ENCODE measurements around the gene PRKCB. TPM values are rescaled to one million over a fixed set of nuclear protein-coding genes. Genes with fewer than 3 reads are reported as not detected.

Gene PRKCB
- total RNA-seq, 1 experiment from 2014 or later, result not detected

GRCh38 chr16:23796941-23797340, 38.8 kb upstream of the PRKCB start:
- H3K27me3 Mint-ChIP-seq (ENCODE audit: insufficient read depth, unreplicated experiment), result no peaks in the 10 kb centered on the region
- TF ChIP-seq, protein P1, sequence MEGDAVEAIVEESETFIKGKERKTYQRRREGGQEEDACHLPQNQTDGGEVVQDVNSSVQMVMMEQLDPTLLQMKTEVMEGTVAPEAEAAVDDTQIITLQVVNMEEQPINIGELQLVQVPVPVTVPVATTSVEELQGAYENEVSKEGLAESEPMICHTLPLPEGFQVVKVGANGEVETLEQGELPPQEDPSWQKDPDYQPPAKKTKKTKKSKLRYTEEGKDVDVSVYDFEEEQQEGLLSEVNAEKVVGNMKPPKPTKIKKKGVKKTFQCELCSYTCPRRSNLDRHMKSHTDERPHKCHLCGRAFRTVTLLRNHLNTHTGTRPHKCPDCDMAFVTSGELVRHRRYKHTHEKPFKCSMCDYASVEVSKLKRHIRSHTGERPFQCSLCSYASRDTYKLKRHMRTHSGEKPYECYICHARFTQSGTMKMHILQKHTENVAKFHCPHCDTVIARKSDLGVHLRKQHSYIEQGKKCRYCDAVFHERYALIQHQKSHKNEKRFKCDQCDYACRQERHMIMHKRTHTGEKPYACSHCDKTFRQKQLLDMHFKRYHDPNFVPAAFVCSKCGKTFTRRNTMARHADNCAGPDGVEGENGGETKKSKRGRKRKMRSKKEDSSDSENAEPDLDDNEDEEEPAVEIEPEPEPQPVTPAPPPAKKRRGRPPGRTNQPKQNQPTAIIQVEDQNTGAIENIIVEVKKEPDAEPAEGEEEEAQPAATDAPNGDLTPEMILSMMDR (IDR thresholded peaks at IDR 0.05; ENCODE audit: unreplicated experiment), result no peak
- H3K36me3 Mint-ChIP-seq (ENCODE audit: insufficient read depth, unreplicated experiment), result no peaks in the 10 kb centered on the region

GRCh38 chr16:23801378-23801777, 34.4 kb upstream of the PRKCB start:
- peak; percentile 70 for DNase-seq (ENCODE audit: unreplicated experiment)
- no TSS peak for BruUV-seq (replicated peaks)

More at GRCh38 chr16:23796941-23797340, 38.8 kb upstream of the PRKCB start:
- no peak for DNase-seq (ENCODE audit: unreplicated experiment)
- Mint-ChIP-seq H3K9me3 (ENCODE audit: unreplicated experiment) (no peaks in the 10 kb centered on the region), H3K4me1 (ENCODE audit: insufficient read depth, unreplicated experiment) (no peaks in the 10 kb centered on the region), H3K4me3 (ENCODE audit: unreplicated experiment) (no peak overlapping the region), H3K27ac (ENCODE audit: low read depth, unreplicated experiment) (no peak overlapping the region)
- ChIA-PET POLR2A (interaction anchor here (0.7 kb wide), 1 partner anchor 31 kb away, joined by 3 read pairs; no protein-coding TSS in a partner anchor), CTCF (interaction anchor here (0.5 to 2.5 kb wide), 10 partner anchors 10 to 475 kb away, joined by 3 to 15 read pairs (median 4); no protein-coding TSS in a partner anchor)
- intact Hi-C loops (cut with micrococcal nuclease), result no loop called here
- BruUV-seq (replicated peaks), result no TSS peak

DNA sequence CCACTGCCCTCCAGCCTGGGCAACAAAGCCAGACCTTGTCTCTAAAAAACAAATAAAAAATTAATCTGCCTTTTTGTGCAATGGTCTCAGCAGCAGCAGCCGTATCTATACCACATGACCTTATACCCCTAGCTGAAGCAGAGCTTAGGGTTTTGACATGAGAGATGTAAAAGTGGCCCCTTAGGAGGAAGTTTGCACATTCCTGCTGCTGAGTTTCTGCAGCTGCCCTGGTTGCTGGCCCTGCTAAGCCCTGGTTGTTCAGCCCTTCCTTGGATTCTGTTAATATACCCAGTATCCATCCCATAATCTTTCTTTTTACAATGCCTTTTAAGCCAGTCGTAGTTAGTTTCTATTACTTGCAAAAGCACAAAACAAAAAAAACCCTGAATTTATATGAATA, 33.0 kb upstream of the PRKCB start:
- POLR2A ChIA-PET, result interaction anchor here (0.6 to 1.1 kb wide), 4 partner anchors 18 to 648 kb away, joined by 3 to 7 read pairs (median 4); no protein-coding TSS in a partner anchor
- TF ChIP-seq, protein P1 (IDR thresholded peaks at IDR 0.05; ENCODE audit: unreplicated experiment), result no peak
- CTCF ChIA-PET, result interaction anchor here (0.6 to 10.0 kb wide), 37 partner anchors 11 to 701 kb away, joined by 3 to 248 read pairs (median 4); no protein-coding TSS in a partner anchor

More at GRCh38 chr16:23801378-23801777, 34.4 kb upstream of the PRKCB start:
- POLR2A ChIA-PET, result interaction anchor here (0.9 kb wide), 1 partner anchor 209 kb away, joined by 3 read pairs; no protein-coding TSS in a partner anchor
- Mint-ChIP-seq H3K9me3 (ENCODE audit: unreplicated experiment) (no peaks in the 10 kb centered on the region), H3K36me3 (ENCODE audit: insufficient read depth, unreplicated experiment) (no peaks in the 10 kb centered on the region), H3K27me3 (ENCODE audit: insufficient read depth, unreplicated experiment) (no peaks in the 10 kb centered on the region), H3K27ac (ENCODE audit: low read depth, unreplicated experiment) (no peak overlapping the region), H3K4me1 (ENCODE audit: insufficient read depth, unreplicated experiment) (peaks cover 7% of the 10 kb centered on the region), H3K4me3 (ENCODE audit: unreplicated experiment) (no peak overlapping the region)
- TF ChIP-seq, protein P1 (IDR thresholded peaks at IDR 0.05; ENCODE audit: unreplicated experiment), result peak; percentile 62
- CTCF ChIA-PET, result interaction anchor here (0.6 to 10.0 kb wide), 30 partner anchors 9 to 1417 kb away, joined by 3 to 248 read pairs (median 4); no protein-coding TSS in a partner anchor
- intact Hi-C loops (cut with micrococcal nuclease), result no loop called here

GRCh38 chr16:23803591-23804123, 32.1 kb upstream of the PRKCB start:
- ChIA-PET POLR2A (interaction anchor here (0.6 to 0.8 kb wide), 5 partner anchors 29 to 500 kb away, joined by 3 to 5 read pairs (median 3); no protein-coding TSS in a partner anchor), CTCF (interaction anchor here (0.6 to 10.0 kb wide), 34 partner anchors 12 to 701 kb away, joined by 3 to 248 read pairs (median 4); no protein-coding TSS in a partner anchor)
- Mint-ChIP-seq H3K36me3 (ENCODE audit: insufficient read depth, unreplicated experiment) (no peaks in the 10 kb centered on the region), H3K27me3 (ENCODE audit: insufficient read depth, unreplicated experiment) (no peaks in the 10 kb centered on the region), H3K4me3 (ENCODE audit: unreplicated experiment) (no peak overlapping the region), H3K9me3 (ENCODE audit: unreplicated experiment) (no peaks in the 10 kb centered on the region), H3K4me1 (ENCODE audit: insufficient read depth, unreplicated experiment) (peaks cover 7% of the 10 kb centered on the region), H3K27ac (ENCODE audit: low read depth, unreplicated experiment) (peak overlapping the region; percentile 5)
- TF ChIP-seq, protein P1 (IDR thresholded peaks at IDR 0.05; ENCODE audit: unreplicated experiment), result peak; percentile 46
- peak; percentile 61 for DNase-seq (ENCODE audit: unreplicated experiment)
- intact Hi-C loops (cut with micrococcal nuclease), result loop anchor here (1.0 to 2.0 kb wide), 4 partner anchors 69 to 701 kb away; no protein-coding TSS in a partner anchor
- no TSS peak for BruUV-seq (replicated peaks)

More for the DNA sequence above, 33.0 kb upstream of the PRKCB start:
- Mint-ChIP-seq H3K9me3 (ENCODE audit: unreplicated experiment) (no peaks in the 10 kb centered on the region), H3K4me3 (ENCODE audit: unreplicated experiment) (no peak overlapping the region), H3K36me3 (ENCODE audit: insufficient read depth, unreplicated experiment) (no peaks in the 10 kb centered on the region), H3K27ac (ENCODE audit: low read depth, unreplicated experiment) (no peak overlapping the region), H3K4me1 (ENCODE audit: insufficient read depth, unreplicated experiment) (peaks cover 7% of the 10 kb centered on the region), H3K27me3 (ENCODE audit: insufficient read depth, unreplicated experiment) (no peaks in the 10 kb centered on the region)
- no TSS peak for BruUV-seq (replicated peaks)
- DNase-seq (ENCODE audit: unreplicated experiment), result no peak
- intact Hi-C loops (cut with micrococcal nuclease), result loop anchor here (1.0 to 2.0 kb wide), 4 partner anchors 68 to 702 kb away; no protein-coding TSS in a partner anchor
